ENCODE data around the gene TRIM17. TPM values are rescaled to one million over a fixed set of nuclear protein-coding genes. Genes with fewer than 3 reads are reported as not detected.

Gene TRIM17
- total and polyA plus RNA-seq, 2 of the 13 experiments (the other 11 are each of a cell fraction or from before 2014, with no cell fraction given) = 0.32 to 0.64 TPM

- H3K9ac ChIP-seq (ENCODE audit: insufficient read depth, low read depth, low read length) = peak overlapping the region; percentile 51
- peaks cover 35% of the 10 kb centered on the region for H3K79me2 ChIP-seq (ENCODE audit: insufficient read depth, low read length)
- ChIA-PET CTCF (ENCODE audit: low intra/inter-chr PET ratio, low total read pairs) (no interaction called here), POLR2A (interaction anchor here (0.6 to 2.9 kb wide), 7 partner anchors 13 to 51 kb away, joined by 3 to 13 read pairs (median 3); no protein-coding TSS in a partner anchor)
- FAIRE-seq (no peak), ATAC-seq (peak; percentile 72), DNase-seq (ENCODE audit: low spot score) (no peak)
- H3K9me3 ChIP-seq (ENCODE audit: low read length) = no peaks in the 10 kb centered on the region
- H3K27ac ChIP-seq (ENCODE audit: extremely low read length, insufficient read depth, low read length) = peak overlapping the region; percentile 40
- peaks cover 65% of the 10 kb centered on the region for H3K4me1 ChIP-seq (ENCODE audit: insufficient read depth, low read length)
- H3K4me3 ChIP-seq (replicated peaks in 1 of 3; ENCODE audit: insufficient read depth in 1 of 3, low read depth in 2 of 3, low read length in 3 of 3) = peak overlapping the region; percentile 66 to 97 (median 93)
- 49% methylated on average over 15 of the region's 29 CpGs for WGBS (ENCODE audit: low lambda C conversion rate)
- intact Hi-C loops (cut with micrococcal nuclease; ENCODE audit: unreplicated experiment) (loop anchor here (5.0 kb wide), 1 partner anchor 80 kb away; the partner anchor contains the start of gene RNF187), in situ Hi-C loops (cut with HindIII; ENCODE audit: extremely low pct_ligation_motif_present, low pct_unique_long_range_greater_than_20kb) (no loop called here)
- BruUV-seq (replicated peaks) = TSS peak; percentile 64
- peak overlapping the region; percentile 2 for H2AFZ ChIP-seq (ENCODE audit: low read length)
- peaks cover 29% of the 10 kb centered on the region for H4K20me1 ChIP-seq (ENCODE audit: insufficient read depth, low read length)
- H3K4me2 ChIP-seq (ENCODE audit: low read depth, low read length) = peak overlapping the region; percentile 94
- H3K36me3 ChIP-seq (replicated peaks in 1 of 2; ENCODE audit: control insufficient read depth in 1 of 2, insufficient read depth in 2 of 2, low read length in 2 of 2) = peaks cover 3 to 9% of the 10 kb centered on the region in 2 experiments; a peak in 2 of 5 replicates
- H3K27me3 ChIP-seq (ENCODE audit: control insufficient read depth in 1 of 2, insufficient read depth in 2 of 2, low read length in 2 of 2) = no peaks in the 10 kb centered on the region; a peak in 1 of 5 replicates
- TF ChIP-seq PHF21A (CRISPR knock-in tag; IDR thresholded peaks at IDR 0.05) = no peak
- TF ChIP-seq TFE3 (CRISPR knock-in tag; IDR thresholded peaks at IDR 0.05) = no peak
- no peak for TF ChIP-seq STAG1 (CRISPR knock-in tag; IDR thresholded peaks at IDR 0.05)
- TF ChIP-seq ZSCAN20 (CRISPR knock-in tag; IDR thresholded peaks at IDR 0.05; ENCODE audit: borderline replicate concordance) = no peak
- TF ChIP-seq HDAC2 (CRISPR knock-in tag; IDR thresholded peaks at IDR 0.05) = 0 out of 2 replicates have a peak, but pooled peaks have one; percentile 26
- no peak for TF ChIP-seq HNRNPUL1 (IDR thresholded peaks at IDR 0.05; ENCODE audit: low read depth, low read length)
- TF ChIP-seq SP1 (IDR thresholded peaks at IDR 0.05) = no peak
- 0 out of 2 replicates have a peak, but pooled peaks have one; percentile 26 for TF ChIP-seq SP1 (CRISPR knock-in tag; IDR thresholded peaks at IDR 0.05)
- no peak for TF ChIP-seq GPN1 (CRISPR knock-in tag; IDR thresholded peaks at IDR 0.05; ENCODE audit: borderline replicate concordance)
- peak; percentile 50; the same call in 1 of the 2 replicates for TF ChIP-seq SALL1 (CRISPR knock-in tag; IDR thresholded peaks at IDR 0.05)
- TF ChIP-seq, protein P1, sequence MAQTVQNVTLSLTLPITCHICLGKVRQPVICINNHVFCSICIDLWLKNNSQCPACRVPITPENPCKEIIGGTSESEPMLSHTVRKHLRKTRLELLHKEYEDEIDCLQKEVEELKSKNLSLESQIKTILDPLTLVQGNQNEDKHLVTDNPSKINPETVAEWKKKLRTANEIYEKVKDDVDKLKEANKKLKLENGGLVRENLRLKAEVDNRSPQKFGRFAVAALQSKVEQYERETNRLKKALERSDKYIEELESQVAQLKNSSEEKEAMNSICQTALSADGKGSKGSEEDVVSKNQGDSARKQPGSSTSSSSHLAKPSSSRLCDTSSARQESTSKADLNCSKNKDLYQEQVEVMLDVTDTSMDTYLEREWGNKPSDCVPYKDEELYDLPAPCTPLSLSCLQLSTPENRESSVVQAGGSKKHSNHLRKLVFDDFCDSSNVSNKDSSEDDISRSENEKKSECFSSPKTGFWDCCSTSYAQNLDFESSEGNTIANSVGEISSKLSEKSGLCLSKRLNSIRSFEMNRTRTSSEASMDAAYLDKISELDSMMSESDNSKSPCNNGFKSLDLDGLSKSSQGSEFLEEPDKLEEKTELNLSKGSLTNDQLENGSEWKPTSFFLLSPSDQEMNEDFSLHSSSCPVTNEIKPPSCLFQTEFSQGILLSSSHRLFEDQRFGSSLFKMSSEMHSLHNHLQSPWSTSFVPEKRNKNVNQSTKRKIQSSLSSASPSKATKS (CRISPR knock-in tag; IDR thresholded peaks at IDR 0.05) = no peak
- no peak for TF ChIP-seq NAIF1 (CRISPR knock-in tag; IDR thresholded peaks at IDR 0.05; ENCODE audit: borderline replicate concordance)
- TF ChIP-seq MIER3 (CRISPR knock-in tag; IDR thresholded peaks at IDR 0.05; ENCODE audit: borderline replicate concordance) = no peak
- TF ChIP-seq ZNF552 (CRISPR knock-in tag; IDR thresholded peaks at IDR 0.05; ENCODE audit: borderline replicate concordance) = no peak
- TF ChIP-seq REPIN1 (CRISPR knock-in tag; IDR thresholded peaks at IDR 0.05; ENCODE audit: borderline replicate concordance, low read depth) = no peak
- TF ChIP-seq PRDM4 (CRISPR knock-in tag; IDR thresholded peaks at IDR 0.05; ENCODE audit: borderline replicate concordance) = no peak
Measured at GRCh38 chr1:228407106-228408040, 9.3 kb downstream of the TRIM17 start.
